NCI-H1105 treated with DMSO at 0.1 percent for 48 hours (cell line): ENCODE measurements around the gene AFF1.
"Not testable (repeated sequence)": the region's sequence is repeated elsewhere in the genome, so short reads cannot be mapped to it uniquely, and the experiment has no call there.

Experiments
- DNase-seq: peaks from one replicate; lab custom pipeline; 2025; lab: John Stamatoyannopoulos, UW

AFF1 gene

GRCh38 chr4:87037171-87037570 lies 102.4 kb downstream of the AFF1 start:
- DNase-seq: not testable (repeated sequence)

- DNase-seq: no peak
Observed at GRCh38 chr4:87037671-87038334, 103.0 kb downstream of the AFF1 start.

GRCh38 chr4:87038837-87039615 lies 104.2 kb downstream of the AFF1 start:
- DNase-seq: no peak

GRCh38 chr4:87041141-87041540 lies 106.3 kb downstream of the AFF1 start:
- DNase-seq: no peak

GRCh38 chr4:87042221-87042620 lies 107.4 kb downstream of the AFF1 start:
- DNase-seq: no peak

GRCh38 chr4:87042986-87043820 lies 108.4 kb downstream of the AFF1 start:
- no peak for DNase-seq

- no peak for DNase-seq
Observed at GRCh38 chr4:87044511-87045233, 109.9 kb downstream of the AFF1 start.

GRCh38 chr4:87045234-87045558 lies 110.4 kb downstream of the AFF1 start:
- DNase-seq: no peak

GRCh38 chr4:87045659-87046058 lies 110.8 kb downstream of the AFF1 start:
- DNase-seq: no peak

GRCh38 chr4:87046121-87046551 lies 111.3 kb downstream of the AFF1 start:
- no peak for DNase-seq

- no peak for DNase-seq
Observed at GRCh38 chr4:87047281-87047798, 112.5 kb downstream of the AFF1 start.

GRCh38 chr4:87049508-87049907 lies 114.7 kb downstream of the AFF1 start:
- DNase-seq: no peak

GRCh38 chr4:87050596-87050995 lies 115.8 kb downstream of the AFF1 start:
- DNase-seq: no peak

GRCh38 chr4:87051121-87051713 lies 116.4 kb downstream of the AFF1 start:
- DNase-seq: no peak

- DNase-seq: no peak
Observed at GRCh38 chr4:87052615-87053014, 117.8 kb downstream of the AFF1 start.

GRCh38 chr4:87053176-87053658 lies 118.4 kb downstream of the AFF1 start:
- no peak for DNase-seq

GRCh38 chr4:87053802-87054767 lies 119.3 kb downstream of the AFF1 start:
- DNase-seq: no peak

- DNase-seq: no peak
Observed at GRCh38 chr4:87054900-87055299, 120.1 kb downstream of the AFF1 start.

- no peak for DNase-seq
Observed at GRCh38 chr4:87055311-87055710, 120.5 kb downstream of the AFF1 start.

GRCh38 chr4:87056881-87057280 lies 122.1 kb downstream of the AFF1 start:
- DNase-seq: no peak
